AG08395 (cell line): Measurements from ENCODE around the gene FHOD1.
A peak's percentile ranks its signal among the peaks of the same experiment; 100 is the strongest.

Source experiments
- DNase-seq: peaks from one replicate; pipeline ENCODE4 v3.0.0; 2012; ENCODE audit warnings: mixed read lengths, low spot score

FHOD1 gene

DNA sequence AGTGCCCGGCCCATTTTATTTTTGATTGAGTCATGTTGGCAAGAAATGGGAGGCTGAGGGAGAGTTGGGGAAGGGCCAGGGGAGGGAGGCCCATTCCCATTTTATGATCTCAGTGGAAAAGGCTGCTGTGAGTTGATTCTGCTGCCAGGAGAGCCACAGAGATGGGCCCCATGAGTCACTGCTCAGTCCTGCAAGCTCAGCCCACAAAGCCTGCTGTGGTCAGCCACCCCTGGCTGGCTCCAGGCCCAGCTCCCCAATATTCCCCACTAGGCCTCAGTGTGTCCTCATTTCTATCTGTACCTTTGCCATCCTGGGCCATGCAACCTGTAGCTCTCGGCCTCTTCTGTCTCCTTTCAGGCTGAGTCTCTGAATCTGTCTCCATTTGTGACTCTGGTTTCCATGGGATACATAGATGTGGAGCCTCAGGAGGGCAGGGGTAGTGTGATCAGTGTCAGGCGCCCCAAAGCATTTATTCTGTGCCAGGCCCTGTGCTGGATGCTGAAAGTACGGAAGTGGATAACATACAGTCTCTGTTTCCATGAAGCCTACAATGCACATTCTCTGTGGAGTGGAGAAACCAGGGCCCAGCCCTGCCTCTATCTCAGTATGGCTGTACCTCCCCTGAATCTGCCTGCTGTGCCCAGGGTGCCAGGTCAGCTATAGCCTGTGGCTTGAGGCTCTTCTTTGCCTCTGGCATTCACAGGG lies 30.2 kb upstream of the FHOD1 start:
- DNase-seq, result peak; percentile 98

DNA sequence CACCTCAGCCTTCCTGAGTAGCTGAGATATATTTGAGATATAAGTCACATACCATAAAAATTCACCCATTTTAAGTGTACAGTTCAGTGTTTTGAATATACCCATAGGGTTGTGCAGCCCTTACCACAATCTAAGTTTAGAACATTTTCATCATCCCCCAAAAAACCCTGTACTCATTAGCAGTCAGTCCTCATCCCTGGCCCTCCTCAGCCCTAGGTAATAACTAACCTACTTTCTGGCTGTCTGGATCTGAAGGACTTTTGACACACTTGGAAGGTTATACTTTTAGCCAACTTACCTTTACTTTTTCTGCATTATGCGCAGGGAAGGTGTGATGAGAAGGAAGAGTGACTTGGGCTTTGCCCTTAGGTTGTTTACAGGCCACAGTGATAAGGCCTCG lies 28.0 kb upstream of the FHOD1 start:
- DNase-seq, result no peak

DNA sequence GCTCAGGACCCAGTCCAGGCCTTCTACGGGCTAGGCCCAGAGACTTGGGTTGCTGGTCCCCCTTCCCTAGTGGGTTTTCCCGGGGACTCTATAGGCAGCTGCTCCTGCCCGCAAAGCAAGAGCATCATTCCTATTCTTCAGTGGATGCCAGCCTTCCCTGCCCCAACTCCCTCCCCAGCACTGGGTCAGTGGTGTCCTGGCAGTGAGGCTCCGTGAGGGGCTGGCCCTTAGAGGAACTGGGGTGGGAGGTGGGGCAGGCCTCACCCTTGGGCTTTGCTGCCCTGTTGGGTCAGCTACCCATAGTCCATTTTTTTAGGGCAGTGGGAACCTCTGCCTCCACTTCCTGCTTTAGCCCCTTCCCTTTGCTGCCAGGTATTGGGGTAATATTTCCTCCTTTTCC lies 24.2 kb upstream of the FHOD1 start:
- no peak for DNase-seq

DNA sequence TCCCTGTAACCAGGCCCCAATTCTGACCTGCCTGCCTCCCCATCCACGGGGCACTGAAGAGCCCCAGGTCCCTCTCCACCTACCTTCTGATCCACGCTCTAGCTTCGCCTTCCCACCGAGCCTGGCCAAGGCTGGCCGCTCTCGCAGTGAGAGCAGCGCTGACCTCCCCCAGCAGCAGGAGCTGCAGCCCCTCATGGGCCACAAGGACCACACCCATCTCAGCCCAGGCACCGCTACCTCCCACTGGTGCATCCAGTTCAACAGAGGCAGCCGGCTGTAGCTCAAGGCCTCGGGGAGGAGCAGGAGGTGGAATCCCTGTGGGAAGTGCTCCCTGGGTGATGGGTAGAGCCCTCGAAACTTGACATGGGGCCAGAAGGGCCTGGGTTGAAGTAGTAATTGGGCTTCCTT lies 23.7 kb upstream of the FHOD1 start:
- DNase-seq, result no peak

DNA sequence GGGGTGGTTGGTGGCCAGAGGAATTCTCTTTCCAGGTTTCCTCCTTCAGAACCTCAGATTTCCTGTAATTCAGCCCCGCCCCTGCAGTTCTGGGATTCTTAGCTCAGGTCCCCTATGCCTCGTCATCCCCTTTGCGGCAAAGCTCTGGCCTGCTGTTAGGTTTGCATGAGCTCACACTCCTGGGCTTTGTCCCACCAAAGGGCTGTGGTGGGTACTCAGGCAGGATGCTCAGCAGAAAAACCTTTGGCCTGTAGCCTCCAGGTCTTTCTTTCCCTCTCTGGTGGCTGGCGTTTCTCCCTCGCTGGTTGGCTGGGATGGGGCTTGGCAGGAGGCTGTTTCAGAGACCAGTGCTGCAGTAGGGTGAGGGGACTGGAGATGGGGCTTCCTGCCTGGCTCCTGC lies 22.5 kb upstream of the FHOD1 start:
- DNase-seq, result peak; percentile 61

DNA sequence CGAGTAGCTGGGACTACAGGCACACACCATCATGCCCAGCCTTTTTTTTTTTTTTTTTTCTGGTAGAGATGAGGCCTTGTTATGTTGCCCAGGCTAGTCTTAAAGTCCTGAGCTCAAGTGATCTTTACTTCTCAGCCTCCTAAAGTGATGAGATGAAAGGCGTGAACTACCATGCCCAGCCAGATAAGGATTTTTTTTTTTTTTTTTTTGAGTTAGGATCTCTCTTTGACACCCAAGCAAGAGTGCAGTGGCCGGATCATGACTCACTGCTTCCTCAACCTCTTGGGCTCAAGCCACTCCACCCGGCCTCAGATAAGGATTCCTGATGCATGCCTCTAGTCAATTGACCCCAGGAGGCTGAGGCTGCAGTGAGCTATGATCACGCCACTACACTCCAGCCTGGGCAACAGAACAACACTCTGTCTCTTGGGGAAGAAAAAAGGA lies 20.9 kb upstream of the FHOD1 start:
- DNase-seq, result peak; percentile 88

DNA sequence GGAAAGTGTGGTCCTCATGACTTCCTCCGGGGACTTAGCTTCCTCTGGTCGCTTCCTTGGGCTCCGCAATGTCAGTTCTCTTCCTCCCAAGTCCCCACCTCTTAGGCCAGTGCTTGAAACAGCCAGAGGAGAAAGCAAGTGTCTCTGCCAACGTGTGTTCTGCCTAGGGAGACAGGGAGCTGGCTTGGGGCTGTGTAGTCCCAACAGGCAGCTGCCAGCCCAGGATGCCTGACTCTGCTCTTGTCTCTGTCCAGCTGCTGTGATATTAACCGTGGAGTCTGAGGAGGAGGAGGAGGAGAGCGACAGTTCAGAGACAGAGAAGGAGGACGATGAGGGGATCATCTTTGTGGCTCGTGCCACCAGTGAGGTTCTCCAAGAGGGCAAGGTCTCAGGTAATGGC lies 18.6 kb upstream of the FHOD1 start:
- no peak for DNase-seq

DNA sequence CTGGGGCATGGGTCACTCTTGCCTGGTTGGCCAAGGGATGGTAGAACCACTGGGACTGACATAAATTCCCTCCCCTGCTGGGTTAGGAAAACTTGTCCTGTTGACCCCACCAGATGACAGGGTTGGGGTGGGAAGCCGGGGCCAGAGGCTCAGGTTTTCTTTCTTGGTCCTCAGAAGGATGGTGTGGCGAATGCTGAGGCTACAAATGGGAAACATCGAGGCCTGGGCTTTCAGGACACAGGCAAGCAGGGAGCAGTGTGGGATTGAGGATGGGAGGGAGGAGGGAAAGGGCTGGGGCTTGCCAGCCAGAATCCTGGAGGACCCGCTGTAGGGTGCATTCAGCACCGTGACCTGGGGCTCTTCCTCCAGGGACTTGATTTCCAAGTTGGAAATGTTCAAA lies 17.6 kb upstream of the FHOD1 start:
- no peak for DNase-seq

DNA sequence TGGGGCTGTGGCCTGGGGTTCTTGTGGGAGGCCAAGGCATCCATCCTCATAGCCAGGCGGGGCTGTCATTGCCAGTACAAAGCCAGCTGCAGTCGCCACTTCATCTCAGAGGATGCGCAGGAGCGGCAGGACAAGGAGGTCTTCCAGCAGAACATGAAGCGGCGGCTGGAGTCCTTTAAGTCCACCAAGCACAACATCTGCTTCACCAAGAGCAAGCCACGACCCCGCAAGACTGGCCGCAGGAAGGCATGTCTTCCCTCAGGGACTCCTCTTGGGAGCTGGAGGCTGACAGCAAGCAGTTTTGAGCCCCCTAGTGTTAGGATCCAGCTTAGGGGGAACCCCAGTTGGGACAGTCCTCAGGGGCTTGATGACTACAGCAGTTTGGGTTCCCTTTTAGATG lies 17.0 kb upstream of the FHOD1 start:
- no peak for DNase-seq

DNA sequence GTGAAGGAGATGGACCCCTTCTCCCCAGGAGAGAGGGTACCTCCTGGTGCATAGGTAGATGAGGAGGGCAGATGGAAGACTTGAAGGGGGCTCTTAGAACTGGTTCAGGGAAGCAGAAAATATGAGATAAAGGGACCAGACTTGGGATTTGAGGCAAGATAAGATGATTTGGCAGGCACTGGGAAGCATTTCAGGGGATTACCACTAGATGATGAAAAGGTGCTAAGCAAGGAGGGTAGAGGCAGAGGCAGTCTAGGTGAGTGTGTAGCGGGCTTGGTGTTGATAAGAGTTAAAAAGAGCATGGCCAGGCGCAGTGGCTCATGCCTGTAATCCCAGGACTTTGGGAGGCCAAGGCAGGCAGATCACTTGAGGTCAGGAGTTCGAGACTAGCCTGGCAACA lies 15.9 kb upstream of the FHOD1 start:
- DNase-seq, result no peak

DNA sequence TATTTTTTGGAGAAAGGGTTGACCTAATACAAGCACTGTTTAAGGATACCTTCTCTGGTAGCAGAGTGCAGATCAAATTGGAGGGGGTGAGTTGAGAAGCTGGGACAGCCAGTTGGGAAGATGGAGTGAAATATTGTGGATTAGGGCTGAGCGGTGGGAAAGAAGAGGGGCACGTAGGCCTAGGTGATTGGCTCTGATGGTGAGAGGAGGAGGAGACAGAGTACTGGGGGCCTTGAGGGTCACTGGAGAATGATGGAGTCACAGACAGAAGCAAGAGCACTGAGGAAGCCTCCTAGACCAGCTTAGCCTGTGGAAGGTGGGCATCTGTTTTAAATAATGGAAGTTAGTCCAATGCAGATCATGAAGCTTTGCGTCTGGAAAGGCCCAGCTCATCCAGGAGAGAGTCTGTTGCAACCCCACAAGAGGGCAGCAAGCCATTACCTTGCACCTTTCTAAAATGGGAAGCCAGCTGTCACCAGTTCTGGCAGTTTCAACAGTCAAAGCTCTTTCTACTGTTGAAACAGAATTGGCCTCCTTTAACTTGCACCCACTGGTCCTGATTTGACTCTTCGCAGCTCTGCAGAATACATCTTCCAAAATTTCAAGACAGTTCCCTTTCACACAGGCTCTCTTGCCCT lies 13.3 kb upstream of the FHOD1 start:
- DNase-seq, result peak; percentile 63

DNA sequence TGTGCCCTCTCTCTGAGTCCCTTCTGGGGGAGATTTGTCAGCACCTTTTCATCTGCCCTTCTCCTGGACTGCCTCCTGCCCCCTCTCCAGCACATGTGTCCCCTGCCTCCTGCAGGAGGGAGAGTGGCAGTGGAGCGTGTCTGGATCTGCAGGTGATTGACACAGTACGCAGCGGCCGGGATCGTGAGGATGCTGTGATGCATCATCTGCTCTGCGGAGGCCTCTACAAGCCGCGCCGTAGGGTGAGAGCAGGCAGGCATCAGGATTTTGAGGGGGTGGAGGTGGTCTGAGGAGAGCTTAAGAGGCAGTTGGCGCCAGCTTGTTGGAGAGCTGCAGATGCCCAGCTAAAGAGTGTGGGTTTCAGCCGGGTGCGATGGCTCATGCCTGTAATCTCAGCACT lies 12.4 kb upstream of the FHOD1 start:
- no peak for DNase-seq

DNA sequence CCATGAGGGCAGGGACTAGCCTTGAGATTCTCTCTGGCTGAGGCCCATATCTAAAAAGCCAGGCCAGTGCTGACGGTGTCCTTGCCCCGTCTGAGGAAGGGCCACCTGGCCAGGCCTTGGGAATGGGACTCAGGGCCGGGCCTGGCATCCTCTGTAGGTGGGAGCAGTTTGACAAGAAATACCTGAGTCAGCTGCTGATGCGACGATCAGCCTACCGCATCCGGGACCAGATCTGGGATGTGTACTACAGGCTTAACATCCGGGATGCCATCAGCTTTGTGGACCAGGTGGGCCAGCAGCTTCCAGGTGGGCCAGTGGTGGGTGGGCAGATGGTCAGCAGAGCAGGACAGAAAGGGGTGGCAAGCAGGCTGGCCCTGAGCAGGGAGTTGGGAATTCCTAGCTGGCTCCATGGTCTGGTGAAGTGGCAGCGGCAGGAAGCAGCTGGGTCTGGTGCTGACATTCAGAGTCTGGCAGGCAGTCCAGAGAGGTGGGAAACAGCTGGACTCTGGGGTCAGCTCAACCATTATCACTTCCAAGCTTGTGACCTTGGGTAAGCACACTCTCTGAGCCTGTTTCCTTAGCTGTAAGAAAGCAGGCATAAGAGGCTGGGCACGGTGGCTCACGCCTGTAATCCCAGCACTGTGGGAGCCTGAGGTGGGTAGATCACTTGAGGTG lies 11.0 kb upstream of the FHOD1 start:
- no peak for DNase-seq

DNA sequence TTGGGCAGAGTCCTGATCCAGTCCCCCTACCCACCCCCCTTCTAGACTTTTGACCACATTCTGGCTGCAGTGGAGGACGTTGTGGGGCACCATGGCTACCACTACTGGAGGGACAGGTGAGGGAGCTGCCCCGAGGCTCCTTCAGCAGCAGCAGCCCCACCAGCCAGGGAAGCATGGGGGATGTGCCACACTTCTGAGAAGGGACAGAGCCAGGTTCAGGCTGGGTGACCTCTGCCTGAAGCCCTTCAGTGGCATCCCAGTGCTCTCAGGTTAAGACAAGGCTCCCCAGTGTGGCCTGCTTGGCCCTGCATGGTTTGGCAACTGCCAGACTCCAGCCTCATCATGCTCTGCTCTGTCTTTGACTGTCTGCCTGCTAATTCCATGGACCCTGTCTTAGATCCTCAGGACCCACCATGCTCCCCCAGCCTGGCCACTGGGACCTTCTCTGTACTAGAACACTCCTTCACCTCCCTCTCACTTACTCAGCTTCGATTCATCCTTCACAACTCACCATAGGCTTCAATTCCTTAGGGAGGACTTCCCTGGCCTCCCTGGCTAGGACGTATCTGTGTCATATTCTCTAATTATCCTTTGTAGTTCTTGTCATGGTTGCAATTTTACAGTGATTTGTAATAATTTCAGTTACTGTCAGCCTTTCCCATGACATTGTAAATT lies 10.3 kb upstream of the FHOD1 start:
- peak; percentile 21 for DNase-seq

DNA sequence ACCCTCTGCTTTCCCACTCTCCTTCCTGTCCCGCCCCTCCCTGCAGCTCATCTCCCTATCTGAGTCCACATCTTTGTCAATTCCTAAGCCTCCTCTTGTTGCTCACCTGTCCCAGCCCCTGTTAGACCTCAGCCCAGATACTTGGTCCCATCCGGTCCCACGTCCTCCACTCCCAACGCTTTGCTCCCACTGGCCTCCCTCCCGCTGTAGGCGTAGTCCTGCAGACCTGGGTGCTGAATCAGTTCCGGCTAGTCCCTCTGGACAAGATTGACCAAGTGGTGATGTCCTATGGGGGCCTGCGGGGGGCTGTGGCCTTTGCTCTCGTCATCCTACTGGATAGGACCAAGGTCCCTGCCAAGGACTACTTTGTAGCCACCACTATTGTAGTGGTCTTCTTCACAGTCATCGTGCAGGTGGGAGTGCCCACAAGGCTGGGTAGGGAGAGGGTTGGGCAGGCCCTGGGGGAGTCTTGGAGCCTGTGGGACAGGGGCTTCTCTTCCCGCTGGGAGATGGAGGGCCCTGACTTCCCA lies 9.5 kb upstream of the FHOD1 start:
- no peak for DNase-seq

DNA sequence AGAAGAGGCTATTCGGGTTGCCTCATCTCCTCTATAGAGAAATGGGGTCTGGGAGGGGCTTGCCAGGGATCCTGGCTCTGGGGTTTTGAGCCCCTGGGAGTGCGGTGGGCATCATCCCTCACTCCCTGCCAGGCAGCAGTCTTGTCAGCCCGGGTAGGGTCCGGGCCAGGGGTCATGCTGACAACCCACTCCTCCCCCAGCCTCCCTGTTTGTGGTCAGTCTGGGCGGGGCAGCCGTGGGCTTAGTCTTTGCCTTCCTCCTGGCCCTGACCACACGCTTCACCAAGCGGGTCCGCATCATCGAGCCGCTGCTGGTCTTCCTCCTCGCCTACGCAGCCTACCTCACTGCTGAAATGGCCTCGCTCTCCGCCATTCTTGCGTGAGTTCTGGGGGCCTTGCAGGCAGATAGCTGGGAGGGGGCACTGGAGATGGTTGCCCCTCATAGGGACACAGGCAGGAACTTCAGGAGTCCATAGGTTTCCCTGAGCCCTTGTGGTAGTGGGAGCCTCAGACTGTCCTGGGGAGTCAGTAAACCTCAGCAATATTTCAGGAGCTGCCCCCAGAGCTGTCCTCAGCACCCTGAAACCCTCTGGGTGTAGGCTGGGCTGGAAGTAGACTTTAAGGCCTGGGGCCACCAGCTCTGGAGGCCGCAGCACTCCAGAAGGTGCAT lies 8.4 kb upstream of the FHOD1 start:
- DNase-seq, result no peak

DNA sequence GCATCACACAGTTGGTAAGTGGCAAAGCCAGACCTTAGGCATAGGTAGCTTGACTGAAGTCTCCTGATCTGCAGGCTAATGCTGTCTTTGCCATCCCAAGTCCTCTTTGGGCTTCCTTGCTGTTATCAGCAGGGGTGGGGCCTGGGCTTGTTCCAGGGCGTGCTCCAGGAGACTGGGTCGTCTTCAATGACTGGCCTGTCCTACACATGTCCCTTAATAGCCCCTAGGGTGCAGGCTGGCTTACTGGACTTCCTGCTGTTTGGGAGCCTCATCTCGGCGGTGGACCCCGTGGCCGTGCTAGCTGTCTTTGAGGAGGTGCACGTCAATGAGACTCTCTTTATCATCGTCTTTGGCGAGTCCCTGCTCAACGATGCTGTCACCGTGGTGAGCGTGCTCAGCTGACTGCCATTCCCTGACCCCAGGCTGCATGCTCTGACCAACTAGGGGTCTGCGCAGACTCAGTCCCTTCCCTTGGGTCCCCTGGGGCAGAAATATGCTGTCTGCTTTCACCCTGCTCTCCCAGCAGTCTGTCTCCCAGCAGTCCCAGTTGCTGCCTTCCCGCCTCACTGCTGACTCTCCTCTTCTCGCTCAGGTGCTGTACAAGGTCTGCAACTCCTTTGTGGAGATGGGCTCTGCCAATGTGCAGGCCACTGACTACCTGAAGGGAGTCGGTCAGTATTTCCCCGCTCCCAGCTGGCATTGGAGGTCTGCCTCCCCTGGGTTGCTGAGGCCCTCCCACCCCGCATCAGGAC lies 7.7 kb upstream of the FHOD1 start:
- DNase-seq, result no peak

DNA sequence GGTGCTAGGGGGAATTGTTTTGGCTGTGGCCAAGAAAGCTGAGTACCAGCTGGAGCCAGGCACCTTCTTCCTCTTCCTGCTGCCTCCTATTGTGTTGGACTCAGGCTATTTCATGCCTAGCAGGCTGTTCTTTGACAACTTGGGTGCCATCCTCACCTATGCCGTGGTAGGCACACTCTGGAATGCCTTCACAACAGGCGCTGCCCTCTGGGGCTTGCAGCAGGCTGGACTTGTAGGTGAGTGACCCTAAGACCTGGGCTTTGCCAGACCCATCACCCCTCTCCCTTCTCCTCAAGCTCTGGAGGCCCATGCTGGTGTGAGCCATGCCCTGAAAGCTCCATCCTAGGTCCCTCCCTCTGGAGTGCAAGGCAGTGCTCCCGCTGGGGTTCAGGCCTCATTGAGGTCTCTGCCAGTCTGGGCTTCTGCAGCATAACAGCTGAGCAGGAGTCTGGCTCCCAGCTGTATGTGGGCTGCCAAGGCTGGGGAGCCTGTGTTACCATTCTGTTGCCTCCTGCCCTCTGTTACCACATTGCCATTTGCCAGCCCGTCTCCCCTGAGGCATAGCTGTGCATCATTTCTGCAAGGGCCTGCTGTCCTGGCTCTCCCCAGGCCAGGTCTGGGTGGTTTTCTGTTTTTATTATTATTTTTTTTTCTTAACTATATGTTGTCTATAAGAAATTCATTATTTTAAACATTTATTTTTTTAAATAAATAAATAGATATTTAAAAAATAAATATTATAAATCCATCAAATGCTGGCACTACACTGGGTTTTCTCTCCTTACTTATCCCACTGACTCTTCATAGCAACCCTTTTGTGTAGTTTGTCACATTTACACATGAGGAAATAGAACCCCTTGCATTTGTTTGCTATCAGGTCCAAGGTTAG lies 5.6 kb upstream of the FHOD1 start:
- DNase-seq, result no peak

DNA sequence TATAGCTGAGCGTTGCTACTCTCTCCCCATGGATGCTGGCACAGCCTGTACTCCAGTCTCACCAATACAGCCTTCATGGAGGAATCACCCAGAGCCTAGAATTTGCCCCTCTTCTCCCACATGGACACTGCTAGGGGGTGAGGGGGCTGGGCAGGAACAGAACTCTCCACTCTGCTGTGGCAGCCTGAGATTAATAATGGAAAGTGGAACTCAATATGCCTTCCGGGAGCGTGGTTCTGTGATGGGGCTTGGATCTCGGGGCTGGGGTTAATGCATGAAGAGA lies 2.7 kb upstream of the FHOD1 start:
- no peak for DNase-seq

DNA sequence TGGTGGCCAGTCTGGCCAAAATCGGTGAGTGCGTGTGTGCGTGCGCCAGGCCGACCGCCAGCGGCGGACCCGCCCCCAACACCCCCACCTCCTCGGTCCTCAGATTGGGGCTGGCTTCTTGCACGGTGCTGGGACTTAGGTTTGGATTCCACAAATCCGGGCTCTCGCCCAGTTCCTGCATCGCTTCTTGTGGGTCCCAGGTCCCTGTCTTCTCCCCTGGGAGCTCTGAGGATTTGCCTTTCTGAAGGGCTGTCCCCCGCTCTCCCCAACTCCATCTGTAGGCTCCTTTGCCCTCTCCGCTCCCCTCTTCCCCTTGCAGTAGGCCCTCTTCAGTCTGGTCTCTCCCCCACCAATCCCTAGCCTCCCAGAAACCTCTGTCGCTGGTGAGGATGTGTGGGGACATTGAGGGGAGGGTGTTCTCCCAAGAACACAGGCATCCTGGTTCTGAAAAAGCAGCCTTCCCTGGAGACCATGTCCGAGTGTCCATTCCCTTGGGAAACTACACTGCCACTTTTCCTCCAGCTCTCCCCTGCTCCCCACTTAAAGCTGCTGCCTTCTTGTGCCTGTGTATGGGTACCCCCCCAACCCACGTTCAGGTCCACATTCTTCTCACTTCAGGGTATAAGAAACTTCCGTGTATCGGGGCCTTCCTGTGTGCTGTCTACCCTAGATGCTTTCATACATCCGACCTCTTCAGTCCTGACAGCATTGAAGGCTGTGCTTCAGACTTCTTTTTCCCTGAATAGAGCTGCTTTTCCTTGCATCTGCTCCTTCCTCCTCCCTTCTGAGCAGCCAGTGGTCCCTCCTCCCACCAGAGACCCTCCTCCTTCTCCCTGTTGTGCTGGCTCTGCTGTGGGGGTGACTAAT lies 2.1 kb upstream of the FHOD1 start:
- DNase-seq, result no peak
